GM19025 (cell line): ENCODE results near the gene THADA.

Source experiments
- ATAC-seq: cut with Tn5 transposase; IDR thresholded peaks from one replicate; pipeline ENCODE4 v1.9.1; 2021; ENCODE audit warnings: mild to moderate bottlenecking, low read depth, moderate library complexity; ENCODE audit not compliant: unreplicated experiment

The THADA gene

DNA sequence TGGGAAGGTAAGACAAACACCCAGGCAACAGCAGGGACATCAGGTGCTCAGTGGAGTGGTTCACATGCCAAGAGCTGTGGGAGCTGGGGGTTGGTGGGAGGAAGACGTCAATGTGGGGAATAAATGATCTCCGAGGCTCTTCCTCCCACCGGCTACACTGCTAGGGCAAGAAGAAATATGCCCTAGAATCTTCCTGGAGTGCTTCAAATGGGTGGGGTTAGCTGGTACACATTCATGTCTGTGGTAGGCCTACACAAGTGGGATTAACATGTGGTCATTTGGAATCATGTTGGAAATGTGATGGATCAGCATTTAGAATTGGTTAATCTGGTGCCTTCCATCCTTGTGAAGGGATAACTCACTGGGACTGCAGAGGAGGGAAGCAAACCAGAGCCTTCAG, 357.0 kb downstream of the THADA start:
- no peak for ATAC-seq

GRCh38 chr2:43238176-43238575, 357.7 kb downstream of the THADA start:
- no peak for ATAC-seq

- ATAC-seq = no peak
These were observed 362.3 kb downstream of the THADA start for GRCh38 chr2:43233218-43234212.

DNA sequence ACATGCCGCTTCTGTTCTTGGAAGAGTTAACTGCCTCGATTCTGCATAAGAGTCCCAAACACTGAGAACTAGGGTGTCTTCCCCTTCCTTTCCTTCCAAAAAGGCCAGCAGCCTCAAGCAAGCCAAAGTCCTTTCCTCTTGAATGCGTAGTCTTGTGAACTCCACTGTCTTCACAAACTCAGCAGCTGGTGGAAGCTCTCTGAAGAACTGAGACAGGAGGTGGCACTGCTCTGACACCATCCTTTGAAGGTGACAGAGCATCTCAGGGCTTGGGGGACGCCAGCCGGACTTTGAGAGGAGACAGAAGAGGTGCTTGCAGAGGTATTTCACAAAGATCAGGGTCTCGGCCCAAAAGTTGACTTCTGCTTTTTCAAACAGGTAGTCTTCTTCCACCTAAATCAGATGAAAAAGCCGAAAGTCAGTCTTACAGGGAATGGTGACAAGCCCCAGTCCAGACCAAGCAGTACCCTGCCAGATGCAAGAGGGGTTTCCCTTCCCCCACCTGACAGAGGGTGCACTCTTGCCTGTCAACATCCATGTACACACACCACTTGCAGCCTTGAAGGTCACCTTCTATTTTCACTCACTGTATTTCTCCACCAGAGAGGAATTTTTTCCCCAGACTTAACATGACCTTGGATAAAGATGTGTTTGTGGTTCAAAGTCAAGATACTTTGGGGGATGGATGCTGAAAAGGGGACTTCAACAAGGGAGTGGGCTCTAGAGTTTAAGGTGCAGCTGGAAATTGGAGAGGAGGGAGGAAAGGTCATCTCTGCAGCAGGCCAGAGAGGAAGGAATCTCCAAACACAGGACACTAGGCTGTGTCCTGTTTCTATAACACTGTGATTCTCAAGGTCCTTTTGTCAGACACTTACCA, 364.6 kb downstream of the THADA start:
- no peak for ATAC-seq

DNA sequence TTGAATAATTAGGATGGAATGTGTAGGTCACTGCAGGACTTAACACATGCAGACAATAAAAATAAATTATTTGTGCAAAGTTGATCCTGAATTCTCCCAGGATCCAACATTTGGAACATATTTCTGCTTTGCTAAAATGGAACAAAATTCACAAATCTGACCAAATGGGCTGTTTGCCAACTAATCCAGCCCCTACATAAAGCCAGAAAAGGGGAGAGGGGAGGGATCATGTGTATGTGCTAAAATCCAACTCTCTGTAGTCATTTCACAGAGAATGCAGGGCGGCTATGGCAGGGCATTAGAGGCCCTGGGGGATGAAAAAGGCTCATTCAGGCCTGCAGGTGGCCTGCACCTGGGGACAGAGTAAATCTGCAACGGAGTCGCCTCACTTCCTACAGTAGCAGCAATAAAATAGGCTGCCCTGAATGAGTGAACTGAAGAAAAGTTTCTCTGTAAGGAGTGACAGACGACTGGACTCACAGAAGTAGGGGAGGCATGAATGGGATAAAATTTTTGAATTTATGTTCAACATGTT, 365.4 kb downstream of the THADA start:
- no peak for ATAC-seq

- no peak for ATAC-seq
These were observed 366.8 kb downstream of the THADA start for GRCh38 chr2:43228756-43229659.

DNA sequence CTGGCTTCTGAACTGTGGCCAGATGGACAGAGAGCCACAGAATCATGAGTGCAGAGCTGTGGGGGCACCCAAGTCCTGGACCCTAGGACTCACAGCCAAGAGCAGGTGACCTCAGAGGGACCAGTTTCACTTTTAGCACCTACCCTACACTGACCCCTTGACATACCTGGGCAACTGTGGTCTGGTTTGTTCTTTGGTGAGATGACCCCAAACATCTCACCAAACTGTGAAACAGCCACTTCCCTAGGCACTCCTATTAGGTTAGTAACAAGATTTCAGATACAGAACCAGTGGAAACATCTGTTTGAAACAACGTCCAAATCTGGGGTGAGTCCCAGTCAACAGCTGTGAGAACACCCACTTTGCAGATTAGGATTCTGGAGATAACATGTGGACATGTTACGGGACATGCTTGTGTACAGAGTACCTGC, 367.5 kb downstream of the THADA start:
- ATAC-seq = no peak

GRCh38 chr2:43227830-43228281, 368.0 kb downstream of the THADA start:
- no peak for ATAC-seq

DNA sequence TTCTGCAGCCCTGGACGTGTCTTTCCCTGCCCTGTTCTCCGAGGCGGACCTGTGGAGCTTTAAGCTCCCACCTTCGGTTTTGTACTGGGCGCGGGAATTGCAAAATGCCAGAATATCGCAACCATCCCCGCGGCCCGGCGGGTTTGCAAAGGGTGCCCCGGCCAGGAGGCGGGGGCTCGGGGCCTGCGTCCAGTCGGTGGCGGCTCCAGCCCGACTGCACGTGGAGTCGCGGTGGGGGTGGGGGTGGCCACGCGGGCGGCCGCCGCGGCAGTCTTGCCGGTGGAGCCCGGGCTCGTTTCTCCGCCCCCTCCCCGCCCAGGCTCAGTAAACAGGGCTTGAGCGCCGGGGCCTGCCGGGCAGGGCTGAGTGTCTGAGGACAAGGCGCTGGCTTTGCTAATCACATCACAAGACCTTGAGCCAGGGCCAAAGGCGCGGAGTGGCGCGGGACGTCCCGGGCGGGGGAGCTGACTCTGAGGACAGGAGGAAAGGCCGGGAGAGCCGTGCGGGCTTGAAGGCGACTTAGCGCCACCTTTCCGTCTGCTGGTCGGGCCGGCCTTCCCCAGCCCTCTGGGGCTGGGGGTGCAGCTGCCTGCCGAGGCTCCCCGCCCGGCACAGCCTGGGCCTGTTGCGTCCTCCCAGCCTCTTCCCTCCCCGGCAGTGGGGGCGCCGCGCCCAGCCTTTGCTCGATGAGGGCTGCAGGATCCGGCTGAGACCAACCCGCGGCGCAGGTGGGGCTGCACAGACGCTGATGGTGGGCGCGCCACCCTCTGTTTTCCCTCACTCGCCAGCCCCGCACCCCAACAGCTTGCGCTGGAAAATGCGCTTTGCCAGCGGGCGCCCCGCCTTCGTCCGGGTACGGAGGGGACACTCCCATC, 368.6 kb downstream of the THADA start:
- peak; percentile 18 for ATAC-seq

DNA sequence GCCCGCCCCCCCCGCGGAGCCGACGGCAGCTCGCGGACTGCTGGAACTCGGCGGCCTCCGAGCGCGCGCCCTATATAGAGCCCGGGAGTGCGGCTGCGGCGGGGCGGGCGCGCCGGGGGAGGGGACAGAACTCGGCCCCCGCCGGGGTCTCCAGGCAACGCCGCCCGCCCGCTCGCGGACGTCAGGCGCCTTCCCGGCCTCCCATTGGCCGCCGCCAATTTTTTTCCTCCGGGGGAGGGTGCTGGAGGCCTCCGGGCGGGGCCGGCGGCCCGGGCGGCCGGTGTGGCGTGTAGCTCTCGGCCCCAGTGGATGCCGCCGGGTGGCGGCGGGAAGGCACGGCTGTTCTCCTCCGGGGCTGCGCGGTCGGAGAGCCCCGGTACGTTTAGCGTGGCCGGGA, 369.3 kb downstream of the THADA start, which contains the start of gene ZFP36L2:
TSS of gene ZFP36L2 (minus strand) at position 49 of the 397 bp plus-strand sequence. CDS start 291 bp downstream, outside the sequence.
- ATAC-seq = peak; percentile 54

DNA sequence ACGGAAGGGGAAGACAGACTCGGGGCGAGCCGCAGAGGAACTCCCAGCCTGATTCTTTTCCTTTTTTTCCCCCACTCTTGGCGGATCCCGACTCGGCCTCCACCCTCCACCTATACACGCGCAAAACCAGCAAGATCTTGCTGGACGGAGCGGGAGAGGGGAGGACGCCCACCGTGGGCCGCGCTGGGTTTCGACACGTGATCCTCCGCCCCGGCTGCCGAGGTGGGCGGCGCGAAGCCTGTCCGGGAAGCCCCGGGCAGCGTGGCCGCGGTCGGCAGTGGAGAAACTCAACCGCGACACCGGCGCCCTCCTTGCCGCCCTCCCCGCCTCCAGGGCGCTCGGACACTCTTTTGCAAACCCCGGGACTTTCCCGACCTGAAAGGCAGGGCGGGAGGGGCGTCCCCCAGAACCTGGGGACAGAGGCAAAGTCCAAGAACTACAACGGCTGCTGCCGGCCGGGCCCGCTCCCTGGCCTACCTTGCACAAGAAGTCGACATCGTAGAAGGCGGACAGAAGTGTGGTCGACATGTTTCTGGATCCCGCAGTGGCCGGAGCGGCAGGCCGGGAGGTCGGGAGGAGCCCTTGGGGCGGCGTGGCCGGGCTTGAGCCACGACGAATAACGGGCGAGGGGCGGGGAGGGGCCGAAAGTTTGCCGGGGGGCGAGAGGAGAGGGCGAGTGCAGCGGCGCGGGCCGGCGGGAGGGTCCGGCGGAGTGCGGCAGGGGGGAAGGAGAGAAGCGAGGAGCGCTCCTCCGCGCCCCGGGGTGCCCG, 369.9 kb downstream of the THADA start:
- ATAC-seq = peak; percentile 31

DNA sequence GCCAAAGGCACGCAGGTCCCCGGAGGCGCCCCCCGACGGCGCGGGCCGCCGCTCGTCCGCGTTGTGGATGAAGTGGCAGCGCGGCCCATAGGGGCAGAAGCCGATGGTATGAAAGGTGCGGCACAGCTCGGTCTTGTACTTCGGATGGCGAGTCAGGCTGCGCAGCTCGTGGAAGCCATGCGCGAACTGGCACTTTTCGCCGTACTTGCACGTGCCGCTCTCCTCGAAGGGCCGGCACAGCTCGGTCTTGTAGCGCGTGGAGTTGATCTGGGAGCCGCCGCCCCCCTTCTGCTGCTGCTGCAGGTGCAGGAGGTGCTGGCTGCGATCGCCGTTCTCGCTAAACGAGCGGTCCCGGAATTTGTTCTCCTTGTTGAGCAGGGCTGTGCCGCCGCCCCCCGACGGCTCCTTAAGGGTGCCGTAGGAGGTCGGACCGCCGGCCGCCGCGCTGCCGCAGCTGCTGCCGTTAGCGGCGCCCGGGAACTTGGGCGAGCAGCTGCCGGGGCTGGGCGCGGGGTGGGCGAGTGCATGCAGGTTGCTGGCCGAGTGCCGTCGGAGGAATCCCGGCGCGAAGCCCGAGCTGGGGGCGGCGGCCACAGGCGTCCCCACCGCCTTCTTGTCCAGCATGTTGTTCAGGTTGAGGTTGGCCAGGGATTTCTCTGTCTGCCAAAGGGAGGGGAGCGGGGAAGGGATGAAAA, 370.6 kb downstream of the THADA start:
- no peak for ATAC-seq

- ATAC-seq = no peak
These were observed 371.2 kb downstream of the THADA start for GRCh38 chr2:43224571-43225092.

DNA sequence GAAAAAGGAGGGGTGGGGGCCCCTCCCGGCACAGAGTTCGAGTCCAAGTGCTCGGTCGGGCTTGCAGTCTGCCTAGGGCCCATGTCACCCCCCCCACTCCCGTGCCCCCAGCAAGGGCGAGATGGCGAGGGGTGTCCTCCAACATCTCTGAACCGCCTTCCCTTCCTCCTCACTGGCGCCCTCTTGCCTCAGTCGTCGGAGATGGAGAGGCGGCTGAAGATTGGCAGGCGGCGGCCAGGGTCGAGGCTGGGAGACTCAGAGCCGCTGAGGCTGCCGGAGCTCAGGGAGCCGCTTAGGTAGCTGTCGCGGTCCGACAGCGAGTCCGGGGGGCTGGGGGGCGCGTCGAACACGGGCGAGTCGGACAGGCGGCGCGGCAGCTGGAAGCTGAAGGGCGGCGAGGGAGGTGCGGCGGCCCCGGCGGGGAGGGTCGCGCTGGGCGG, 371.7 kb downstream of the THADA start:
- no peak for ATAC-seq

- no peak for ATAC-seq
These were observed 372.3 kb downstream of the THADA start for GRCh38 chr2:43223521-43224001.

DNA sequence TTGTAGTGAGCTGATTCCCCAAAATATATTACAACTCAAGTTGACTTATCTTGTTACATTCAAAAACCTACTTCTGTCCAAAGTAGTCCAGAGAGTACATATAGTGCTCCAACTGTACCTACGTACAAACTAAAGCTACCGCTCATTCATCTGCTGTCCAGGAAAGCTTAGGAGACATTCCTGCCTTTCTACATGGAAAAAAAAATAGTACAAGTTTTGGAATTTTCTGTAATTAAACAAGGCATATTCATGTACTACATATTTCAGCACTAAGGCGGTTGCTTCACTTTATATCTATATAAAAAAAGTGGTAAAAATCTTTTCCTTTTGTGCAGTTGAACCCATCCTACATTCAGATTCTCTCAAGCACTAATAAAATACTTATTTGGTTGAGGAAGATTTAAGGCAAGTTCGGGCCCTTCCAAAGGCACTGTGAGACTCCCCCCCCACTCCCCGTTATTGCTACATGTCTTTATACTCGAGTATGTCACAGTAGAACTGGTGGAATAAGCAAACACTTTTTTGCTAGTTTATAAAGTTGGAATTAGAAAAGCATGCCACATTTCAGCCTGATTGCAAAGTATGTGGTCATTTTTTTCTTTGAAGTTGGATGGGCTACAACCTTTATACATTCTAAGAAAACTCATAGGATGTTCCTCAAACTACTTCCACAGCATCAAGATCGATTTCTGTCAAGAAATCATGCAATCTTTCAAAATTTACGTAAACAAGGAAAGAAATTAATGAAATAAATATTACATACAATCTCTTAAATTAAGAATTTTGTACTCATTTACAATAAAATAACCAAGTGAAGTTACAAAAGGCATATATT, 373.1 kb downstream of the THADA start:
- ATAC-seq = no peak
